H1 (cell line): ENCODE results near the gene CAMK2A. TPM values are rescaled to one million over a fixed set of nuclear protein-coding genes. Genes with fewer than 3 reads are reported as not detected.

Source experiments
- CTCF ChIA-PET: fragments of 300-600 bp; sonication (Branson Sonifier 250); formaldehyde crosslinking; loops from one replicate; lab custom pipeline; 2021; ENCODE audit not compliant: partially characterized antibody; lab: Charles Lee
- POLR2A ChIA-PET: fragments of 300-600 bp; sonication (Branson Sonifier 250); formaldehyde crosslinking; loops from one replicate; lab custom pipeline; 2021; ENCODE audit warnings: inconsistent platforms; ENCODE audit not compliant: partially characterized antibody; lab: Charles Lee
- DNase-seq, 2 experiments: peaks; one replicate each; pipeline versions ENCODE4 v3.0.0 to v3.0.0-alpha.2; 2010 to 2022; ENCODE audit warnings: low spot score in 2 of 2, low read depth in 1 of 2, mixed read lengths in 1 of 2
- FAIRE-seq: peaks from 2 replicates; lab custom pipeline; 2011; peaks lifted over from hg19 to GRCh38; lab: Jason Lieb, UNC
- H2AFZ ChIP-seq: 2 replicates; pipeline ENCODE4 v1.8.1; 2012; ENCODE audit warnings: low read length, inconsistent platforms
- H2AK5ac ChIP-seq: 2 replicates; pipeline ENCODE4 v1.6.1; 2013; ENCODE audit warnings: low read depth, low read length
- H2BK120ac ChIP-seq: replicated peaks from 2 replicates; pipeline ENCODE3; 2013; ENCODE audit warnings: low read depth, low read length, inconsistent platforms
- H2BK12ac ChIP-seq: 2 replicates; pipeline ENCODE4 v1.6.1; 2013; ENCODE audit warnings: low read depth, low read length
- H2BK15ac ChIP-seq: 2 replicates; pipeline ENCODE4 v1.6.1; 2013; ENCODE audit warnings: low read length
- H2BK20ac ChIP-seq: 2 replicates; pipeline ENCODE4 v1.6.1; 2013; ENCODE audit warnings: low read length
- H2BK5ac ChIP-seq: 2 replicates; pipeline ENCODE4 v1.6.1; 2013; ENCODE audit warnings: low read depth, low read length
- H3K14ac ChIP-seq: 2 replicates; pipeline ENCODE4 v1.6.1; 2013; ENCODE audit warnings: inconsistent platforms; ENCODE audit not compliant: insufficient read length
- H3K18ac ChIP-seq: 2 replicates; pipeline ENCODE4 v1.6.1; 2013; ENCODE audit warnings: low read length; ENCODE audit errors: extremely low read depth
- H3K23ac ChIP-seq: 2 replicates; pipeline ENCODE4 v1.6.1; 2013; ENCODE audit warnings: inconsistent platforms; ENCODE audit not compliant: insufficient read length
- H3K23me2 ChIP-seq: 2 replicates; pipeline ENCODE4 v1.6.1; 2013; ENCODE audit warnings: low read depth, low read length
- H3K27ac ChIP-seq: 2 replicates; pipeline ENCODE4 v1.6.1; 2011; ENCODE audit warnings: low read depth, low read length, inconsistent platforms
- H3K27me3 ChIP-seq, 4 experiments: replicated peaks in 1 of 4; 1 replicate in 1 of 4; 2 replicates in 3 of 4; pipeline versions ENCODE4 v1.6.1 to v1.8.1; 2011 to 2013; ENCODE audit warnings: low read length in 3 of 4, mild to moderate bottlenecking in 3 of 4, inconsistent platforms in 2 of 4, mixed read lengths in 2 of 4, moderate library complexity in 1 of 4; ENCODE audit not compliant: control insufficient read depth in 3 of 4, insufficient read depth in 3 of 4; ENCODE audit errors: extremely low read depth in 1 of 4
- H3K36me3 ChIP-seq, 4 experiments: 2 replicates each; pipeline versions ENCODE4 v1.6.1 to v1.8.1; 2011 to 2013; ENCODE audit warnings: mild to moderate bottlenecking in 4 of 4, low read length in 3 of 4, moderate library complexity in 2 of 4, control low read depth in 1 of 4, inconsistent platforms in 1 of 4; ENCODE audit not compliant: insufficient read depth in 4 of 4, control insufficient read depth in 2 of 4
- H3K4ac ChIP-seq: replicated peaks from 2 replicates; pipeline ENCODE3; 2013; ENCODE audit warnings: low read length, low read depth, mixed read lengths, inconsistent platforms; ENCODE audit not compliant: insufficient read length
- H3K4me1 ChIP-seq, 4 experiments: replicated peaks in 1 of 4; 1 replicate in 1 of 4; 2 replicates in 3 of 4; pipeline versions ENCODE4 v1.6.1 to v1.8.1; 2011 to 2013; ENCODE audit warnings: low read length in 3 of 4, inconsistent platforms in 2 of 4, mixed read lengths in 1 of 4; ENCODE audit not compliant: insufficient read depth in 4 of 4, control insufficient read depth in 3 of 4
- H3K4me2 ChIP-seq, 2 experiments: 2 replicates each; pipeline versions ENCODE4 v1.6.1 to v1.8.1; 2011 to 2013; ENCODE audit warnings: low read depth in 2 of 2, low read length in 2 of 2, control low read depth in 1 of 2, inconsistent platforms in 1 of 2, mild to moderate bottlenecking in 1 of 2; ENCODE audit not compliant: insufficient read depth in 1 of 2
- H3K4me3 ChIP-seq, 4 experiments: fragments of 200-600, 300-600 bp in 1 of 4; sonication (generic), shearing (Covaris generic), sonication (Bioruptor Twin) in 1 of 4; 2 replicates each; pipeline versions ENCODE4 v1.5.1 to v1.8.1; 2011 to 2016; ENCODE audit warnings: low read length in 4 of 4, low read depth in 3 of 4, control low read depth in 2 of 4, inconsistent platforms in 2 of 4, mild to moderate bottlenecking in 2 of 4, mixed read lengths in 1 of 4, moderate library complexity in 1 of 4; ENCODE audit not compliant: insufficient read depth in 2 of 4; ENCODE audit errors: extremely low read depth in 1 of 4
- H3K56ac ChIP-seq: replicated peaks from 2 replicates; pipeline ENCODE3; 2013; ENCODE audit warnings: low read depth, mild to moderate bottlenecking, mixed read lengths, low read length, inconsistent platforms; ENCODE audit not compliant: insufficient read length
- H3K79me1 ChIP-seq: 2 replicates; pipeline ENCODE4 v1.6.1; 2013; ENCODE audit warnings: low read depth, low read length, control low read depth
- H3K79me2 ChIP-seq, 2 experiments: 2 replicates each; pipeline versions ENCODE4 v1.6.1 to v1.8.1; 2012 to 2013; ENCODE audit warnings: low read length in 2 of 2, mild to moderate bottlenecking in 2 of 2, inconsistent platforms in 1 of 2; ENCODE audit not compliant: insufficient read depth in 2 of 2, control insufficient read depth in 1 of 2
- H3K9ac ChIP-seq, 4 experiments: replicated peaks in 1 of 4; 1 replicate in 1 of 4; 2 replicates in 3 of 4; pipeline versions ENCODE4 v1.6.1 to v1.8.1; 2011 to 2013; ENCODE audit warnings: low read depth in 3 of 4, low read length in 3 of 4, control low read depth in 2 of 4, mild to moderate bottlenecking in 2 of 4, moderate library complexity in 2 of 4, inconsistent platforms in 1 of 4; ENCODE audit errors: extremely low read depth in 1 of 4
- H3K9me3 ChIP-seq, 2 experiments: 2 replicates each; pipeline versions ENCODE4 v1.6.1 to v1.8.1; 2012 to 2013; ENCODE audit warnings: mild to moderate bottlenecking in 2 of 2, moderate library complexity in 2 of 2, control low read depth in 1 of 2, inconsistent platforms in 1 of 2, low read depth in 1 of 2, low read length in 1 of 2, mixed read lengths in 1 of 2; ENCODE audit not compliant: insufficient read depth in 2 of 2
- H4K20me1 ChIP-seq, 2 experiments: replicated peaks in 1 of 2; 2 replicates each; pipeline versions ENCODE3 to v1.8.1; 2011 to 2013; ENCODE audit warnings: inconsistent platforms in 2 of 2, low read length in 2 of 2, mild to moderate bottlenecking in 1 of 2; ENCODE audit not compliant: insufficient read depth in 2 of 2, control insufficient read depth in 1 of 2
- H4K5ac ChIP-seq: 2 replicates; pipeline ENCODE4 v1.6.1; 2013; ENCODE audit warnings: low read length, low read depth, mixed read lengths, inconsistent platforms; ENCODE audit not compliant: insufficient read length
- H4K8ac ChIP-seq: 2 replicates; pipeline ENCODE4 v1.8.0; 2013; ENCODE audit warnings: mild to moderate bottlenecking, moderate library complexity, low read length, inconsistent platforms; ENCODE audit not compliant: insufficient read depth; ENCODE audit errors: extremely low read depth
- H4K91ac ChIP-seq: replicated peaks from 2 replicates; pipeline ENCODE3; 2013; ENCODE audit warnings: low read length, mixed read lengths, inconsistent platforms; ENCODE audit not compliant: insufficient read length
- BACH1 ChIP-seq: IDR thresholded peaks from 2 replicates; pipeline ENCODE4 v1.6.1; 2012; ENCODE audit warnings: low read length, improper control_type of control experiment
- CHD1 ChIP-seq: IDR thresholded peaks from 2 replicates; pipeline ENCODE4 v1.6.1; 2012; ENCODE audit warnings: low read depth, low read length, improper control_type of control experiment
- EZH2 ChIP-seq: fragments of 200-600 bp; sonication (generic); IDR thresholded peaks from 2 replicates; pipeline ENCODE4 v1.7.1; 2012; ENCODE audit warnings: low read depth, mild to moderate bottlenecking, moderate library complexity, low read length, inconsistent platforms; ENCODE audit not compliant: severe bottlenecking
- FOSL1 ChIP-seq: IDR thresholded peaks from 2 replicates; pipeline ENCODE4 v1.6.1; 2011; ENCODE audit warnings: mild to moderate bottlenecking, low read depth, low read length, moderate library complexity; ENCODE audit not compliant: insufficient read depth
- GABPA ChIP-seq: IDR thresholded peaks from 2 replicates; pipeline ENCODE4 v1.6.1; 2011; ENCODE audit warnings: mild to moderate bottlenecking, low read length, moderate library complexity, borderline replicate concordance; ENCODE audit not compliant: insufficient read depth
- HDAC2 ChIP-seq, 2 experiments: fragments of 300-600 bp in 1 of 2; sonication (generic) in 1 of 2; IDR thresholded peaks; 2 replicates each; pipeline ENCODE4 v1.6.1; 2011 to 2012; ENCODE audit warnings: low read depth in 2 of 2, low read length in 2 of 2, mild to moderate bottlenecking in 2 of 2, moderate library complexity in 2 of 2, borderline replicate concordance in 1 of 2, inconsistent platforms in 1 of 2
- JUND ChIP-seq: IDR thresholded peaks from 2 replicates; pipeline ENCODE4 v1.6.1; 2011; ENCODE audit warnings: mild to moderate bottlenecking, improper control_type of control experiment, low read length
- NANOG ChIP-seq: IDR thresholded peaks from 2 replicates; pipeline ENCODE4 v1.6.1; 2011; ENCODE audit warnings: low read length, low read depth, mild to moderate bottlenecking, inconsistent platforms; ENCODE audit not compliant: insufficient read depth, poor library complexity, severe bottlenecking
- RFX5 ChIP-seq: IDR thresholded peaks from 2 replicates; pipeline ENCODE4 v1.6.1; 2011; ENCODE audit warnings: low read depth, low read length, improper control_type of control experiment, borderline replicate concordance
- SP2 ChIP-seq: IDR thresholded peaks from 2 replicates; pipeline ENCODE4 v1.6.1; 2012; ENCODE audit warnings: mild to moderate bottlenecking, low read length, inconsistent platforms
- TCF12 ChIP-seq: IDR thresholded peaks from 2 replicates; pipeline ENCODE4 v1.6.1; 2011; ENCODE audit warnings: low read depth, mild to moderate bottlenecking, low read length
- WGBS, 2 experiments: shearing (Covaris generic) in 1 of 2; methylation state at CpG; one replicate each; pipeline versions ENCODE4 v1.1.6 to v1.1.7; 2013 to 2015; ENCODE audit warnings: low lambda C conversion rate in 2 of 2, mixed read lengths in 2 of 2, inconsistent platforms in 1 of 2, low coverage in 1 of 2, missing lambda C conversion rate in 1 of 2; ENCODE audit not compliant: insufficient replicate concordance in 2 of 2, insufficient coverage in 1 of 2, insufficient read length in 1 of 2; ENCODE audit errors: extremely low coverage in 1 of 2, missing lambda C conversion rate in 1 of 2; 5-methylcytosine and 5-hydroxymethylcytosine counted together
- polyA plus RNA-seq, 7 experiments: library from polyadenylated mRNA; depleted of rRNA in 3 of 7; stranded (reverse) in 5 of 7; unstranded in 2 of 7; fragments of >200 nt in 5 of 7; fragments of 200-250 nt in 2 of 7; gene quantifications; 1 replicate in 5 of 7; 2 replicates in 1 of 7; 4 replicates in 1 of 7; pipeline versions ENCODE4 v1.2.1 to v1.2.3, GENCODE V29; 2011 to 2013; ENCODE audit warnings: missing spikeins in 2 of 7, mixed read lengths in 2 of 7
- total RNA-seq: library from RNA; stranded (reverse); fragmentation: NEBNext Ultra II Directional; extraction: Animal tissue kit (Norgen Biotek cat#: 25700); gene quantifications from 2 replicates; pipeline ENCODE4 v1.2.1, GENCODE V29; 2021
- TF ChIP-seq, protein P1 (sequence below): IDR thresholded peaks from 2 replicates; pipeline ENCODE4 v1.6.1; 2012; ENCODE audit warnings: low read length, inconsistent platforms

Gene CAMK2A
- total and polyA plus RNA-seq, 2 of the 8 experiments (the other 6 are each of a cell fraction or from before 2014, with no cell fraction given): 0.20 to 0.28 TPM

DNA sequence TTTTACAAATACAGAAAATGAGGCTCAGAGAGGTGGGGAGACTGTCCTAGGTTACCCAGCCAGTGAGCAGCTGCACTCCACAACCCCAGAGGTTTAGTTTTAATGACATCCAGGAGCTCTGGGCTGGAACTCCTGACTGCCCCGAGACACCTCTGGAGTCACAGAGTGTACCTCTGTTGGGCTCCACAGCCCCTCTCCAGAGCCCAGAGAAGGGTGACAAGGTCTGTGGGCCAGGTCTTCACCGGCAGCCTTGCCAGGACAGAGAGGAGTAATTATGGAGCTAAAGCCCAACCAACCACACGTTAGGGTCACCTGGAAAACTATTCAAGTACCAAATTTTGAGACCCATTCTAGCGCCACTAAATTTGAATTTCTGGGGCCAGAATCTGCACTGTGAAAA is 111.9 kb downstream of the CAMK2A start:
- no peak overlapping the region for H3K9ac ChIP-seq
- no peak overlapping the region for H2BK15ac ChIP-seq
- H3K27me3 ChIP-seq: peaks cover 0 to 10% (median 4%) of the 10 kb centered on the region in 4 experiments; a peak in 4 of 7 replicates
- H3K14ac ChIP-seq: no peak overlapping the region
- no peak for FAIRE-seq
- no peak overlapping the region for H2AK5ac ChIP-seq
- WGBS, 2 experiments: 94% methylated on average over 4 of the region's 4 CpGs; no CpG with 5 or more reads in 1 of the 2 experiments
- H3K18ac ChIP-seq: no peak overlapping the region
- no peak overlapping the region for H3K56ac ChIP-seq
- H2BK5ac ChIP-seq: no peak overlapping the region
- no peak overlapping the region for H3K23ac ChIP-seq
- H3K36me3 ChIP-seq: no peaks in the 10 kb centered on the region
- H2BK20ac ChIP-seq: no peak overlapping the region
- no peaks in the 10 kb centered on the region for H3K9me3 ChIP-seq
- H2BK120ac ChIP-seq: no peak overlapping the region
- H3K4me1 ChIP-seq: no peaks in the 10 kb centered on the region; a peak in 1 of 7 replicates
- ChIA-PET CTCF (interaction anchor here (0.6 to 17.8 kb wide), 10 partner anchors 9 to 63 kb away, joined by 3 to 406 read pairs (median 22); partner anchors contain the start of genes CDX1 and SLC6A7), POLR2A (interaction anchor here (1.3 kb wide), 1 partner anchor 29 kb away, joined by 4 read pairs; no protein-coding TSS in a partner anchor)
- no peak overlapping the region for H4K5ac ChIP-seq
- no peak overlapping the region for H3K4me2 ChIP-seq
- no peak overlapping the region for H2BK12ac ChIP-seq
- H3K79me1 ChIP-seq: no peaks in the 10 kb centered on the region; the same call in 1 of the 2 replicates
- H4K91ac ChIP-seq: no peak overlapping the region
- DNase-seq: no peak
- no peak overlapping the region for H2AFZ ChIP-seq
- no peak overlapping the region for H3K4me3 ChIP-seq
- H4K20me1 ChIP-seq: no peaks in the 10 kb centered on the region
- H3K23me2 ChIP-seq: no peaks in the 10 kb centered on the region
- H3K79me2 ChIP-seq: no peaks in the 10 kb centered on the region
- no peak overlapping the region for H3K4ac ChIP-seq
- H3K27ac ChIP-seq: no peak overlapping the region
- no peak overlapping the region for H4K8ac ChIP-seq
- TF ChIP-seq CHD1 (no peak), NANOG (no peak), RFX5 (no peak), SP2 (no peak), HDAC2 (IDR thresholded peaks at IDR 0.05; ENCODE audit: borderline replicate concordance in 1 of 2, low read depth in 2 of 2, low read length in 2 of 2) (no peak), EZH2 (no peak), JUND (no peak), FOSL1 (no peak), TCF12 (no peak), BACH1 (no peak), GABPA (no peak)
- TF ChIP-seq, protein P1, sequence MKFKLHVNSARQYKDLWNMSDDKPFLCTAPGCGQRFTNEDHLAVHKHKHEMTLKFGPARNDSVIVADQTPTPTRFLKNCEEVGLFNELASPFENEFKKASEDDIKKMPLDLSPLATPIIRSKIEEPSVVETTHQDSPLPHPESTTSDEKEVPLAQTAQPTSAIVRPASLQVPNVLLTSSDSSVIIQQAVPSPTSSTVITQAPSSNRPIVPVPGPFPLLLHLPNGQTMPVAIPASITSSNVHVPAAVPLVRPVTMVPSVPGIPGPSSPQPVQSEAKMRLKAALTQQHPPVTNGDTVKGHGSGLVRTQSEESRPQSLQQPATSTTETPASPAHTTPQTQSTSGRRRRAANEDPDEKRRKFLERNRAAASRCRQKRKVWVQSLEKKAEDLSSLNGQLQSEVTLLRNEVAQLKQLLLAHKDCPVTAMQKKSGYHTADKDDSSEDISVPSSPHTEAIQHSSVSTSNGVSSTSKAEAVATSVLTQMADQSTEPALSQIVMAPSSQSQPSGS: no peak
